Mammary epithelial cell (primary cell): Measurements from ENCODE around the gene TRMT1.

Experiments used
- EZH2 ChIP-seq: IDR thresholded peaks from 2 replicates; pipeline ENCODE4 v1.6.1; 2012; ENCODE audit warnings: low read length, inconsistent platforms, borderline replicate concordance
- TF ChIP-seq, protein P1 (sequence below), 2 donors: IDR thresholded peaks in 1 of 2; conservative IDR thresholded peaks in 1 of 2; 2 replicates each; pipeline ENCODE4 v1.5.1; 2011 to 2012; ENCODE audit warnings: inconsistent platforms in 2 of 2, low read length in 2 of 2, mild to moderate bottlenecking in 2 of 2, control low read depth in 1 of 2, low read depth in 1 of 2; ENCODE audit not compliant: insufficient read depth in 1 of 2; ENCODE audit errors: extremely low read depth in 1 of 2

DNA sequence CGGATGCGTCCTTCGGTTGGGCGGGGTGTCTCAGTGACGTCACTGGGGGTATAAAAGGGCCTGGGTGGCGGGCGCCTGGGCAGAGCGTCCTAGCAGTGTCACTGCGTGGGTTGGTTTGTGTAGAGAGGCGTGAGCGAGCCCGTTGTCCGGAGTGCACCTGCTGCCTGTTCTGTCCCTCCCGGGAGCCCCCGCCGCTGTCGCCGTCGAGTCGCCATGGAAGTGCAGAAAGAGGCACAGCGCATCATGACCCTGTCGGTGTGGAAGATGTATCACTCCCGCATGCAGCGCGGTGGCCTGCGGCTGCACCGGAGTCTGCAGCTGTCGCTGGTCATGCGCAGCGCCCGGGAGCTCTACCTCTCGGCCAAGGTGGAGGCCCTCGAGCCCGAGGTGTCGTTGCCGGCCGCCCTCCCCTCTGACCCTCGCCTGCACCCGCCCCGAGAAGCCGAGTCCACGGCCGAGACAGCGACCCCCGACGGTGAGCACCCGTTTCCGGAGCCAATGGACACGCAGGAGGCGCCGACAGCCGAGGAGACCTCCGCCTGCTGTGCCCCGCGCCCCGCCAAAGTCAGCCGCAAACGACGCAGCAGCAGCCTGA lies 36.5 kb upstream of the TRMT1 start:
- TF ChIP-seq, protein P1, sequence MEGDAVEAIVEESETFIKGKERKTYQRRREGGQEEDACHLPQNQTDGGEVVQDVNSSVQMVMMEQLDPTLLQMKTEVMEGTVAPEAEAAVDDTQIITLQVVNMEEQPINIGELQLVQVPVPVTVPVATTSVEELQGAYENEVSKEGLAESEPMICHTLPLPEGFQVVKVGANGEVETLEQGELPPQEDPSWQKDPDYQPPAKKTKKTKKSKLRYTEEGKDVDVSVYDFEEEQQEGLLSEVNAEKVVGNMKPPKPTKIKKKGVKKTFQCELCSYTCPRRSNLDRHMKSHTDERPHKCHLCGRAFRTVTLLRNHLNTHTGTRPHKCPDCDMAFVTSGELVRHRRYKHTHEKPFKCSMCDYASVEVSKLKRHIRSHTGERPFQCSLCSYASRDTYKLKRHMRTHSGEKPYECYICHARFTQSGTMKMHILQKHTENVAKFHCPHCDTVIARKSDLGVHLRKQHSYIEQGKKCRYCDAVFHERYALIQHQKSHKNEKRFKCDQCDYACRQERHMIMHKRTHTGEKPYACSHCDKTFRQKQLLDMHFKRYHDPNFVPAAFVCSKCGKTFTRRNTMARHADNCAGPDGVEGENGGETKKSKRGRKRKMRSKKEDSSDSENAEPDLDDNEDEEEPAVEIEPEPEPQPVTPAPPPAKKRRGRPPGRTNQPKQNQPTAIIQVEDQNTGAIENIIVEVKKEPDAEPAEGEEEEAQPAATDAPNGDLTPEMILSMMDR (conservative IDR thresholded peaks at IDR 0.05 in 1 of 2, IDR thresholded peaks at IDR 0.05 in 1 of 2; ENCODE audit: extremely low read depth in 1 of 2, insufficient read depth in 1 of 2, low read depth in 1 of 2, low read length in 2 of 2) = peak in 1 of 2 donors; percentile 13
- TF ChIP-seq EZH2 = no peak
